ENCODE data around the gene CALML5. TPM values are rescaled to one million over a fixed set of nuclear protein-coding genes. Genes with fewer than 3 reads are reported as not detected.

Gene CALML5
- total RNA-seq, 2 experiments from 2014 or later, result not detected

GRCh38 chr10:5497289-5497688 is 2.1 kb downstream of the CALML5 start:
- Histone ChIP-seq H3K9me2 (ENCODE audit: insufficient read depth, low read length) (no peaks in the 10 kb centered on the region), H3K4me1 (ENCODE audit: insufficient read depth, low read length, poor library complexity, severe bottlenecking) (no peaks in the 10 kb centered on the region), H3K4me3 (ENCODE audit: low read depth, low read length, poor library complexity, severe bottlenecking) (no peak overlapping the region), H3K9me3 (ENCODE audit: low read length) (no peaks in the 10 kb centered on the region), H3K79me2 (ENCODE audit: insufficient read depth, low read depth, low read length) (no peaks in the 10 kb centered on the region), H3K36me3 (ENCODE audit: insufficient read depth, low read length) (no peaks in the 10 kb centered on the region), H4K20me1 (ENCODE audit: insufficient read depth, low read length) (no peaks in the 10 kb centered on the region), H2AFZ (ENCODE audit: low read length) (no peak overlapping the region), H3K27ac (ENCODE audit: low read depth, low read length, poor library complexity, severe bottlenecking) (no peak overlapping the region), H3K4me2 (ENCODE audit: low read length) (no peak overlapping the region)
- intact Hi-C loops (cut with micrococcal nuclease; ENCODE audit: unreplicated experiment), result no loop called here
- no peak for DNase-seq (ENCODE audit: low spot score)
- POLR2A ChIA-PET, result no interaction called here
- CTCF ChIA-PET (ENCODE audit: unreplicated experiment), result no interaction called here
- no TSS peak for BruUV-seq (replicated peaks)
- TF ChIP-seq, protein P1, sequence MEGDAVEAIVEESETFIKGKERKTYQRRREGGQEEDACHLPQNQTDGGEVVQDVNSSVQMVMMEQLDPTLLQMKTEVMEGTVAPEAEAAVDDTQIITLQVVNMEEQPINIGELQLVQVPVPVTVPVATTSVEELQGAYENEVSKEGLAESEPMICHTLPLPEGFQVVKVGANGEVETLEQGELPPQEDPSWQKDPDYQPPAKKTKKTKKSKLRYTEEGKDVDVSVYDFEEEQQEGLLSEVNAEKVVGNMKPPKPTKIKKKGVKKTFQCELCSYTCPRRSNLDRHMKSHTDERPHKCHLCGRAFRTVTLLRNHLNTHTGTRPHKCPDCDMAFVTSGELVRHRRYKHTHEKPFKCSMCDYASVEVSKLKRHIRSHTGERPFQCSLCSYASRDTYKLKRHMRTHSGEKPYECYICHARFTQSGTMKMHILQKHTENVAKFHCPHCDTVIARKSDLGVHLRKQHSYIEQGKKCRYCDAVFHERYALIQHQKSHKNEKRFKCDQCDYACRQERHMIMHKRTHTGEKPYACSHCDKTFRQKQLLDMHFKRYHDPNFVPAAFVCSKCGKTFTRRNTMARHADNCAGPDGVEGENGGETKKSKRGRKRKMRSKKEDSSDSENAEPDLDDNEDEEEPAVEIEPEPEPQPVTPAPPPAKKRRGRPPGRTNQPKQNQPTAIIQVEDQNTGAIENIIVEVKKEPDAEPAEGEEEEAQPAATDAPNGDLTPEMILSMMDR (conservative IDR thresholded peaks at IDR 0.05; ENCODE audit: low read length), result no peak
- no peak for TF ChIP-seq EZH2phosphoT487 (IDR thresholded peaks at IDR 0.05; ENCODE audit: borderline replicate concordance, low read depth, low read length)

- no peak overlapping the region for H3K27ac ChIP-seq (ENCODE audit: low read depth, low read length, poor library complexity, severe bottlenecking)
- no peak for DNase-seq (ENCODE audit: low spot score)
- H2AFZ ChIP-seq (ENCODE audit: low read length), result no peak overlapping the region
- H3K9me3 ChIP-seq (ENCODE audit: low read length), result no peaks in the 10 kb centered on the region
- CTCF ChIA-PET (ENCODE audit: unreplicated experiment), result no interaction called here
- H4K20me1 ChIP-seq (ENCODE audit: insufficient read depth, low read length), result no peaks in the 10 kb centered on the region
- BruUV-seq (replicated peaks), result no TSS peak
- POLR2A ChIA-PET, result no interaction called here
- TF ChIP-seq, protein P1 (conservative IDR thresholded peaks at IDR 0.05; ENCODE audit: low read length), result no peak
- TF ChIP-seq EZH2phosphoT487 (IDR thresholded peaks at IDR 0.05; ENCODE audit: borderline replicate concordance, low read depth, low read length), result no peak
- no peaks in the 10 kb centered on the region for H3K79me2 ChIP-seq (ENCODE audit: insufficient read depth, low read depth, low read length)
- no peak overlapping the region for H3K4me3 ChIP-seq (ENCODE audit: low read depth, low read length, poor library complexity, severe bottlenecking)
- H3K4me1 ChIP-seq (ENCODE audit: insufficient read depth, low read length, poor library complexity, severe bottlenecking), result no peaks in the 10 kb centered on the region
- intact Hi-C loops (cut with micrococcal nuclease; ENCODE audit: unreplicated experiment), result no loop called here
- H3K36me3 ChIP-seq (ENCODE audit: insufficient read depth, low read length), result no peaks in the 10 kb centered on the region
- H3K4me2 ChIP-seq (ENCODE audit: low read length), result no peak overlapping the region
- H3K9me2 ChIP-seq (ENCODE audit: insufficient read depth, low read length), result no peaks in the 10 kb centered on the region
Measured at GRCh38 chr10:5496261-5497250, 2.8 kb downstream of the CALML5 start.

- Histone ChIP-seq H3K27ac (ENCODE audit: low read depth, low read length, poor library complexity, severe bottlenecking) (no peak overlapping the region), H3K79me2 (ENCODE audit: insufficient read depth, low read depth, low read length) (no peaks in the 10 kb centered on the region), H3K36me3 (ENCODE audit: insufficient read depth, low read length) (no peaks in the 10 kb centered on the region), H3K9me3 (ENCODE audit: low read length) (no peaks in the 10 kb centered on the region), H3K9me2 (ENCODE audit: insufficient read depth, low read length) (no peaks in the 10 kb centered on the region), H2AFZ (ENCODE audit: low read length) (no peak overlapping the region), H3K4me3 (ENCODE audit: low read depth, low read length, poor library complexity, severe bottlenecking) (no peak overlapping the region), H4K20me1 (ENCODE audit: insufficient read depth, low read length) (no peaks in the 10 kb centered on the region), H3K4me1 (ENCODE audit: insufficient read depth, low read length, poor library complexity, severe bottlenecking) (no peaks in the 10 kb centered on the region), H3K4me2 (ENCODE audit: low read length) (no peak overlapping the region)
- intact Hi-C loops (cut with micrococcal nuclease; ENCODE audit: unreplicated experiment), result no loop called here
- BruUV-seq (replicated peaks), result no TSS peak
- no peak for DNase-seq (ENCODE audit: low spot score)
- CTCF ChIA-PET (ENCODE audit: unreplicated experiment), result no interaction called here
- TF ChIP-seq EZH2phosphoT487 (IDR thresholded peaks at IDR 0.05; ENCODE audit: borderline replicate concordance, low read depth, low read length), result no peak
- TF ChIP-seq, protein P1 (conservative IDR thresholded peaks at IDR 0.05; ENCODE audit: low read length), result no peak
- POLR2A ChIA-PET, result no interaction called here
Measured at GRCh38 chr10:5494611-5495010, 4.8 kb downstream of the CALML5 start.
